Measurements from ENCODE around the gene PRMT1. TPM values are rescaled to one million over a fixed set of nuclear protein-coding genes. Genes with fewer than 3 reads are reported as not detected.

Gene PRMT1
- total RNA-seq, 1 experiment from 2014 or later = 536 TPM

- intact Hi-C loops (cut with micrococcal nuclease; ENCODE audit: unreplicated experiment) = no loop called here
- ChIA-PET CTCF (interaction anchor here (0.6 kb wide), 1 partner anchor 77 kb away, joined by 3 read pairs; no protein-coding TSS in a partner anchor), POLR2A (ENCODE audit: low non-redundant PET) (no interaction called here)
- peaks cover 51% of the 10 kb centered on the region for H3K36me3 ChIP-seq (ENCODE audit: insufficient read depth, low read length, poor library complexity, severe bottlenecking)
- H3K4me1 ChIP-seq (ENCODE audit: insufficient read depth, low read length, poor library complexity, severe bottlenecking) = peaks cover 42% of the 10 kb centered on the region
- H3K9me3 ChIP-seq (ENCODE audit: low read depth, low read length, poor library complexity, severe bottlenecking) = no peaks in the 10 kb centered on the region
- BruUV-seq (replicated peaks) = no TSS peak
- no peak overlapping the region for H3K27ac ChIP-seq (ENCODE audit: low read depth, low read length, poor library complexity, severe bottlenecking)
- DNase-seq (ENCODE audit: low spot score) = no peak
- no peak overlapping the region for H3K4me3 ChIP-seq (ENCODE audit: low read depth, low read length, poor library complexity, severe bottlenecking)
- no peaks in the 10 kb centered on the region for H3K27me3 ChIP-seq (replicated peaks; ENCODE audit: insufficient read depth, low read depth, low read length, poor library complexity)
- TF ChIP-seq, protein P1, sequence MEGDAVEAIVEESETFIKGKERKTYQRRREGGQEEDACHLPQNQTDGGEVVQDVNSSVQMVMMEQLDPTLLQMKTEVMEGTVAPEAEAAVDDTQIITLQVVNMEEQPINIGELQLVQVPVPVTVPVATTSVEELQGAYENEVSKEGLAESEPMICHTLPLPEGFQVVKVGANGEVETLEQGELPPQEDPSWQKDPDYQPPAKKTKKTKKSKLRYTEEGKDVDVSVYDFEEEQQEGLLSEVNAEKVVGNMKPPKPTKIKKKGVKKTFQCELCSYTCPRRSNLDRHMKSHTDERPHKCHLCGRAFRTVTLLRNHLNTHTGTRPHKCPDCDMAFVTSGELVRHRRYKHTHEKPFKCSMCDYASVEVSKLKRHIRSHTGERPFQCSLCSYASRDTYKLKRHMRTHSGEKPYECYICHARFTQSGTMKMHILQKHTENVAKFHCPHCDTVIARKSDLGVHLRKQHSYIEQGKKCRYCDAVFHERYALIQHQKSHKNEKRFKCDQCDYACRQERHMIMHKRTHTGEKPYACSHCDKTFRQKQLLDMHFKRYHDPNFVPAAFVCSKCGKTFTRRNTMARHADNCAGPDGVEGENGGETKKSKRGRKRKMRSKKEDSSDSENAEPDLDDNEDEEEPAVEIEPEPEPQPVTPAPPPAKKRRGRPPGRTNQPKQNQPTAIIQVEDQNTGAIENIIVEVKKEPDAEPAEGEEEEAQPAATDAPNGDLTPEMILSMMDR (conservative IDR thresholded peaks at IDR 0.05; ENCODE audit: low read depth, low read length) = no peak
- TF ChIP-seq EZH2 (IDR thresholded peaks at IDR 0.05; ENCODE audit: borderline replicate concordance, low read depth, low read length, poor library complexity, severe bottlenecking) = no peak
Observed at GRCh38 chr19:49686503-49687088, 9.5 kb downstream of the PRMT1 start.

GRCh38 chr19:49687150-49687549 is 10.1 kb downstream of the PRMT1 start:
- no TSS peak for BruUV-seq (replicated peaks)
- no peaks in the 10 kb centered on the region for H3K9me3 ChIP-seq (ENCODE audit: low read depth, low read length, poor library complexity, severe bottlenecking)
- H3K4me3 ChIP-seq (ENCODE audit: low read depth, low read length, poor library complexity, severe bottlenecking) = no peak overlapping the region
- ChIA-PET CTCF (interaction anchor here (0.6 kb wide), 1 partner anchor 77 kb away, joined by 3 read pairs; no protein-coding TSS in a partner anchor), POLR2A (ENCODE audit: low non-redundant PET) (no interaction called here)
- H3K27ac ChIP-seq (ENCODE audit: low read depth, low read length, poor library complexity, severe bottlenecking) = no peak overlapping the region
- peaks cover 44% of the 10 kb centered on the region for H3K4me1 ChIP-seq (ENCODE audit: insufficient read depth, low read length, poor library complexity, severe bottlenecking)
- H3K36me3 ChIP-seq (ENCODE audit: insufficient read depth, low read length, poor library complexity, severe bottlenecking) = peaks cover 45% of the 10 kb centered on the region
- H3K27me3 ChIP-seq (replicated peaks; ENCODE audit: insufficient read depth, low read depth, low read length, poor library complexity) = no peaks in the 10 kb centered on the region
- intact Hi-C loops (cut with micrococcal nuclease; ENCODE audit: unreplicated experiment) = no loop called here
- no peak for TF ChIP-seq EZH2 (IDR thresholded peaks at IDR 0.05; ENCODE audit: borderline replicate concordance, low read depth, low read length, poor library complexity, severe bottlenecking)
- TF ChIP-seq, protein P1 (conservative IDR thresholded peaks at IDR 0.05; ENCODE audit: low read depth, low read length) = no peak
- DNase-seq (ENCODE audit: low spot score) = no peak

DNA sequence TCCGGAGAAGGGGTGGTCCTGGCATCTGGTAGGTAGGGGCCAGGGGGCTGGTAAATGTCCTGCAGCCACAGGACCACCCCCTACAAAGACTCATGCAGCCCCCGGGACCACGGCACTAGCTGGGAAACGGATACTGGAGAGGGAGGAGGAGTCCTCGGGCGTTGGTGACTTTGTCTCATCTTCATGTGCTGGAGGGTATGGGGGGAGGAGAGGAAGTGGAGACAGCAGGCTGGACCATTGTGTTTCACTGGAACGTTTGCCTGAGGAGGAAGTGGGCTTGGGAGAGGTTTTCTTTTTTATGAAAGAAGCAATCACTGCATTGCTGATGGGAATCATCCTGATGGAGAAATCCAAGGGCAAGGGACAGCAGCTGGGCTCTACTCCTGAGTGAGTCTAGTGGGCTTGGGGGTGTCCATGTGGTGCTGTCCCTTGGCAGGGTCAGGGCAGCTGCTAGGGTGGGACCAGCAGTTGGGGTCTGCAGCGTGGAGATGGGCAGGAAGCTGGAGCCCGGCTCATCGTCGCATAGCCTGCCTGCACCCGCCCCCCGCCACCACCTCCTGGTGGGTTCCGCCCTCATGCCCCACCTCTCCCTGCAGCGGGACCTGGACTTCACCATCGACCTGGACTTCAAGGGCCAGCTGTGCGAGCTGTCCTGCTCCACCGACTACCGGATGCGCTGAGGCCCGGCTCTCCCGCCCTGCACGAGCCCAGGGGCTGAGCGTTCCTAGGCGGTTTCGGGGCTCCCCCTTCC is 10.7 kb downstream of the PRMT1 start:
- Histone ChIP-seq H3K27me3 (replicated peaks; ENCODE audit: insufficient read depth, low read depth, low read length, poor library complexity) (no peaks in the 10 kb centered on the region), H3K36me3 (ENCODE audit: insufficient read depth, low read length, poor library complexity, severe bottlenecking) (peaks cover 39% of the 10 kb centered on the region), H3K9me3 (ENCODE audit: low read depth, low read length, poor library complexity, severe bottlenecking) (no peaks in the 10 kb centered on the region), H3K4me3 (ENCODE audit: low read depth, low read length, poor library complexity, severe bottlenecking) (no peak overlapping the region), H3K4me1 (ENCODE audit: insufficient read depth, low read length, poor library complexity, severe bottlenecking) (peaks cover 44% of the 10 kb centered on the region), H3K27ac (ENCODE audit: low read depth, low read length, poor library complexity, severe bottlenecking) (peak overlapping the region; percentile 40)
- POLR2A ChIA-PET (ENCODE audit: low non-redundant PET) = no interaction called here
- TF ChIP-seq, protein P1 (conservative IDR thresholded peaks at IDR 0.05; ENCODE audit: low read depth, low read length) = no peak
- TF ChIP-seq EZH2 (IDR thresholded peaks at IDR 0.05; ENCODE audit: borderline replicate concordance, low read depth, low read length, poor library complexity, severe bottlenecking) = no peak
- CTCF ChIA-PET = no interaction called here
- DNase-seq (ENCODE audit: low spot score) = peak; percentile 84
- BruUV-seq (replicated peaks) = no TSS peak
- intact Hi-C loops (cut with micrococcal nuclease; ENCODE audit: unreplicated experiment) = no loop called here
